CD4-positive, alpha-beta T cell treated with Interleukin-17A for 4 hours (primary cell): ENCODE results near the gene DUSP8.

Experiments
- DNase-seq: peaks from one replicate; pipeline ENCODE4 v3.0.0-alpha.2; 2020; ENCODE audit warnings: mixed read lengths

Gene DUSP8

GRCh38 chr11:1531449-1532013, 40.5 kb downstream of the DUSP8 start:
- DNase-seq: no peak

- no peak for DNase-seq
Observed at GRCh38 chr11:1530686-1531448, 41.2 kb downstream of the DUSP8 start.

DNA sequence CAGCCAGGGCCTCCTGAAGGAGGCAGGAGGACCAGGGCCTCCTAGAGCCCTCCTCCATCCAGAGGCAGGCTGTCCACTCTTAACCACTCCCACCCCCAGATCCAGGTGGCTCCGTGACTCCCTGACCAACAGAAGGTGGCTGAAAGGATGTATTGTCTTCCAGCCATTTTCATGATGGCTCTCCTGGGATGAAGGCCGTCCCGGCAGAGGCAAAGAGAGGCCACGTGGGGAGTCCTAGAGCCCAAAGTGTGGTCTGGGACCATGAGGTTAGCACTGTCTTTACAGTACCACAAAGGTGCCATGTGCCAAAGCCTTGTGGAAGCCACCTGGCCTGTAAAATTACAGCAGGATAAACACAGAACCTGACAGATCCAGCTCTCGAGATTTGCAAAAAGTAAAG, 42.3 kb downstream of the DUSP8 start:
- no peak for DNase-seq

DNA sequence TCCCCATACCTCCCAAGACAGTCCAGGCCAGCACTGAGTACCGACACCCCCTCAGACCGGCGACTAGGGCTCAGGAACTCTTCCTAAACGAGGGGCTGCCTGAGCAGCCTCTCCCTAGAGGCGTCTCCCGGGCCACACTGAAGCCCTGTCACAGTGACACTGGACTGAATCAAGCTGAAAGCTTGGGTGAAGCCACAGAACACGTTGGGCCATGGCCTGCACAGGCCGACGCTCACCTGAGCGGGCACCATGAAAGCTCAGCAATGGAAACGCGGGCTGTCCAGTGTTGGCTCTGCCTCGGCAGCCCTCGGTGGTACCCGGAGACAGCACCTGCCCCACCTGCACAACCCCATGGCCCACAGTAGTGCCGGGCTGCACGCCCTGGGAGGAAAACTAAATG, 42.8 kb downstream of the DUSP8 start:
- DNase-seq: no peak

DNA sequence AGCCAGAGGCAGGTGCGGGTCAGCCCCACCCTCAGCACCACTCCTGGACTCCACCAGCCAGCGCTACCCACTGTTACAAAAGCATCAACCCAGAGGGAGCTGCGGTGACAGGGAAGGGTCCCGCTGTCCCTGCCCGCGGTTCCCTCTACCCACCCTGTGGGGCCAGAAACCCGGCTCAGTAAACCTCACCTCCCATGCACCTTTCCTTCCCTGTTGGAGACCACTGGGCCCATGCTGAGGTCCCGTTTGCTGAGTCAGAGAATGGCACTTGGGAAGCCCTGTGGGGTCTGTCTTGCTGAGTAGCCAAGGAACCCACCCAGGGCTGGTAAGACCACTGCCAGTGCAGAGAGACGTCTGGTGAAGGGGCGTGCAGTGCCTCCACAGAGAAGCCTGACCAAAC, 43.4 kb downstream of the DUSP8 start:
- DNase-seq: no peak

- no peak for DNase-seq
Observed at GRCh38 chr11:1526785-1527184, 45.3 kb downstream of the DUSP8 start.

GRCh38 chr11:1523779-1524178, 48.3 kb downstream of the DUSP8 start:
- no peak for DNase-seq

DNA sequence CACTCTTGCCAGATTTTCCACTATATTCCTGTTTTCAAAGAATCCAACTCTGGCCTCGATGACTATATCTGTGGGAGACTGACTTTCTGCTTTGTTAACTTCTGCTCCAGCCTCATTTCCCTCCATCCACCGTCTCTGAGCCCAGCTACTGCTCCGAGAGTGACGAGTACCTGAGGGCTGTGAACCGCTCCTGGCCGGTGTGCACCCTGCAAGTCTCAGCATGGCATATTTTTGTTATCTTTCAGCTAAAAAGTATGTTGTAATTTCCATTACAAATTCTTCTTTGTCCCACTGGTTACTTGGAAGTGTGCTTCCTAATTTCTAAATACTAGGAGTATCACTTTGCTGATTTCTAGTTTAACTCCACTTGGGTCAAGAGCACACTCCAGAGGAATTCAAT, 49.0 kb downstream of the DUSP8 start:
- no peak for DNase-seq

GRCh38 chr11:1522081-1522424, 50.0 kb downstream of the DUSP8 start:
- DNase-seq: no peak

DNA sequence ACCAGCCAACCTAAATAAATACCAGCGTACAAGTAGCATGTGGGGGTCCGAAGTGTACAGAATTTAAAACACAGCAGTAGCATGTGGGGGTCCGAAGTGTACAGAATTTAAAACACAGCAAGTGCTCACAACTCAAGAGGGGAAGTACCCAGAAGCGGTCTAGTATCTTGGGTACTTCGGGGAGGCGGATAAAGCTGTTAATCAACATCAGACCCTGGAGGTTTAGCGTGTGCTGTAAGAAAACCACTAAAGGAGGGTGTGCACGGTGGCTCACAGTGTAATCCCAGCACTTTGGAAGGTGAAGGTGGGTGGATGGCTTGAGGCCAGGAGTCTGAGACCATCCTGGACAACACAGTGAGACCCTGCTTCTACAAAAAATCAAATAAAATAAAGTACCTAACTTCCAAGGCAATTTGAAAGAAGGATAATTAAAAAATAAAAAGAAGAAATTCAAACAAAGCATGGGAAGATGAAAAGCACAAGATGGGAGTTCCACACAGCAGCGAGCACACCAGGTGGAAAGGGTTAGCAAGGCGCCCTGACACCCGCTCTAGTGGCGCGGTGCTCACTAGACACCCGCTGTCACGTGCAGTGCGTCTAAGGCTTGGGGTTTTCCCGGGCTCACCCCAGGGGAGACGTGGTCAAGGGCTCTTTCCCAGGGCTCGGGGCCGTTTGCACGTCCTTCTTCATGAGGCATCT, 50.5 kb downstream of the DUSP8 start:
- no peak for DNase-seq

- no peak for DNase-seq
Observed at GRCh38 chr11:1520663-1521267, 51.3 kb downstream of the DUSP8 start.

GRCh38 chr11:1520209-1520662, 51.8 kb downstream of the DUSP8 start:
- DNase-seq: no peak

DNA sequence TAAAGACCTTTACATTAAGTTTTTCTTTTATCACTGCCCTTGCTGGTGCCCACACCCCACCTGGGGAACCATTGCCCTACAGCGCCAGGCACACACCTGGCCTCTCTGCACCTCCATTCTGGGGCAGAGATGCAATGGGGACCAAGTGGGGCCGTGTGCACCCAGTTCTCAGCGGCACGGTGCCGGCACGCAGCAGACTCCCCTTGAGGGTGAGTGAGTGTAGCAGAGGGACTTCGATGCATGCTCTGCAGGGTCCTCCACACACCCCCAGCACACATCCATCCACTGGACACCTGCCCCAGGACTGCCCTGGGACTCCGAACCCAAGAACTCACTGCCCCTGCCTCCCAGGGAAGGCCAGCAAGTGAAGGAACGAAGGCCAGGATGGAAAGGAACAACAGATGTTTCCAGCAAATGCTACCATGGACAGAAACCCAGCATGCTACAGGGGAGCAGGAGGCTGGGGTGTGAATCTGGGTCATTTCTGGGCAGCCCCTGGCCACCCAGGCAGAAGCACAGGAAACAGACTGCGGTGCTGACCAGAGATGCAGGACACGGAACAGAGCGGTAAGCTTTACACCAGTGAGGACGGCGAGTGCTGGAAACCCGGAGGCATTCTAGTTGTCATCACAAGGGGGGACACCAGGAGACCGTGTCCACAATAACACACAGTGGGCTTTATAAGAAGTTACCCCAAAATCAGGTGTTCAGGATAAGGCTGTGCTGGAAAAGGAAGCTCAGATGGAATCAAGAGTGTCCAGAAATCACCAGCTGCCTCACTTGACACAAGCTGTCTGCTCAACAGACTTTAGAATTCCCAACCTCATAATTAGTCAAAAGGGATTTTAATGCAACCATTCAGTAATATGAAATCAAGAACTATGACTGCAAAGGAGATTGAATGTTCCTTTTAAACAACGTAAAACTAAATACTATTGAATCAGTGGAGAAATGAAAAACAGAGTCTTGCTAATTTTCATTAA, 52.8 kb downstream of the DUSP8 start:
- no peak for DNase-seq

DNA sequence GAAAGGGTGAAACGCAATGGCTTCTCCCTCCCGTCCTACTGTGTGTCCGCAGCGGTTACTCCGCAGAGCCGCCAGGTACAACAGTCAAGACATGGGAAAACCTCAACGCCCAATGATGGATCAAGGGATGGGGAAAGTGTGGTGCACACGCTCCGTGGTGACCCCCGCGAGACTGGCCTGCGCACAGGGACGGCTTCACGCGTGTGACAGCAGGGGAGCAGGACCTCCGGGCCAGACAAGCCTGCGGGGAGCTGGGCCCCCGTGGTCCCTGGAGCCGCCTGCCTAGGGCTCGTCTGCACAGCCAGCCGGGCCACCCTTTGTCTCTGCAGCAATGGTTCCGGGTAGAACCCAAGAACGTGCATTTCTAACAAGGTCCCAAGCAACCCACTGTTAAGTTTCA, 53.8 kb downstream of the DUSP8 start:
- DNase-seq: no peak

GRCh38 chr11:1517117-1518005, 54.7 kb downstream of the DUSP8 start:
- no peak for DNase-seq

DNA sequence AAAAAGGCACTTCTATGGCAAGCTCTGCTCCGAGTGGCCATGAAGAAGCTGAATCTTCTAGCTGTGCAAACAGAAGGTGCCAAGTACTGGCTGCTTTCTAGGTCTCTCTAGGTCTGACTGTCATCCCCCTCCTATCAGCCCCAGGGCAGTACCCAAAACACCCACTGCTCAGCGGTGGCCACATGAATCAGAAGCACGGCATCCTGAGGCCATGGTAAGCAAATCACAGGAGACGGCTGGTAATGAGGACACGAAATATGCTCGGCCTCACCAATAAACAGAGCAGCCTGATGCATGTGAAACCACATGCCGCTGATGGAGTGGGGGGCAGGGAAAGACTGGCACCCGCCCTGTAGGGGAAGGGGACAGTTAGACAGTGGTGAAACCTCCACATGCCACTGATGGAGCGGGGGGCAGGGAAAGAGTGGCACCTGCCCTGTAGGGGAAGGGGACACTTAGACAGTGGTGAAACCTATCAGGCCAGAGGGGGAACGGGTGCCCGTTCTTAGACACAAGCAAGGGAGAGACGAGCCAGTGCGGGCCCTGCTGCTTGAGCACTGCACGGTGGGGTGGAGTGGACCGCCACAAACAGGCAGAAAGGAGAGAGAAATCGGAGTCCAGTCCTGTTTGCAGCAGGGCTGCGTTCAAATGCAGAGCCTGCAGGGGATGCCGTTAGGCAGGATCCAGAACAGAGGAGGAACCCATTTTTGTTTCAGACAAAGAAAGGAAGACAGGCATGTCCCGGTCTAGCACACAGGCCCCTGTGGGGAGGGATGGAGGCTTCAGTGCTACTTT, 55.6 kb downstream of the DUSP8 start:
- DNase-seq: no peak

GRCh38 chr11:1515082-1516060, 56.7 kb downstream of the DUSP8 start:
- peak; percentile 79 for DNase-seq

DNA sequence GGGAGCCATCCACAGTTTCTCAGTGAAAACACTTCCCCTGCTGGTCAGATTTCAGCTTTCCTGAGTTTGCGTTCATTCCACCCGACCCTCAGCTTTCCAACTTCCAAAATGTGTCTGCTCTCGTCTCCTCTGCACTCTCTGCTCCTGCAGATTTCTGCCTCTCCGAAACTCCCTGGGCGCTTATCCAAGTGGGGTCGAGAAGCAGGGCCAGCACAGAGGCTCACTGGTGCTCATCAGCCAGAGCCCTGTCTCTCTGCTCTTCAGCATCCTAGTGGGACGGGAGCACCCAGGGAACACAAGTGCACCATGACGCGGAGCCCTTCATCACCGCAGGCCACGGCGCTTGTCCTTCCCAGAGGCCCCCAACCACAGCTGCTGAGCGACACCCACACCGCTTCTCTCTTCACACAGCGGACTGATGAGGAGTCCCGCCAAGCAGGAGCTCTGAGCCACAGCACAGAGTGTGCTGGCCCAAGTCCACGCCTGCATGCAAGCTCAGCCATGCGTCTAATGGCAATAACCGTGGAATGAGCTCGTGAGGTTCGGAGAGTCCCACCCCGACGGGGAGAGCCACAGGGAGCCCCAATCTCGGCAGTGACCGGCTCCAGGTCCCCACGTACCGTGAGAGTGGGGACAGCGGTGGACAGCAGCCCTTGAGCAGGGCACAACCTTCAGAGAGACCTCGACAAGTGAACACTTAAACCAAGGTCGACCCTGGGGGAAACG, 57.6 kb downstream of the DUSP8 start:
- DNase-seq: no peak
